Duodenal mucosa (tissue), 2 donors: ENCODE data around the gene CSTB.
A peak's percentile ranks its signal among the peaks of the same experiment; 100 is the strongest.

Experiments
- H3K27ac ChIP-seq: one replicate; pipeline ENCODE4 v1.7.0; 2013; ENCODE audit warnings: low read depth, low read length
- H3K27me3 ChIP-seq, 2 donors: one replicate each; pipeline ENCODE4 v1.7.0; 2013; ENCODE audit warnings: low read length in 2 of 2, control low read depth in 1 of 2; ENCODE audit not compliant: insufficient read depth in 2 of 2, control insufficient read depth in 1 of 2
- H3K36me3 ChIP-seq, 2 donors: one replicate each; pipeline ENCODE4 v1.7.0; 2013; ENCODE audit warnings: low read length in 2 of 2, control low read depth in 1 of 2; ENCODE audit not compliant: insufficient read depth in 2 of 2, control insufficient read depth in 1 of 2
- H3K4me1 ChIP-seq, 2 donors: one replicate each; pipeline ENCODE4 v1.7.0; 2013; ENCODE audit warnings: low read length in 2 of 2, control low read depth in 1 of 2; ENCODE audit not compliant: insufficient read depth in 2 of 2, control insufficient read depth in 1 of 2
- H3K4me3 ChIP-seq, 2 donors: one replicate each; pipeline ENCODE4 v1.7.0; 2013; ENCODE audit warnings: low read length in 2 of 2, low read depth in 1 of 2
- H3K9ac ChIP-seq, 2 donors: one replicate each; pipeline ENCODE4 v1.7.0; 2013; ENCODE audit warnings: low read length in 2 of 2, low read depth in 1 of 2
- H3K9me3 ChIP-seq, 2 donors: one replicate each; pipeline ENCODE4 v1.7.0; 2013; ENCODE audit warnings: low read length in 2 of 2, control low read depth in 1 of 2; ENCODE audit not compliant: control insufficient read depth in 1 of 2

Gene CSTB

GRCh38 chr21:43733060-43733459, 43.0 kb downstream of the CSTB start:
- H3K9ac ChIP-seq = peak overlapping the region; percentile 59 to 64
- no peaks in the 10 kb centered on the region for H3K9me3 ChIP-seq
- peaks cover 44 to 67% of the 10 kb centered on the region in 2 donors for H3K4me1 ChIP-seq
- no peak overlapping the region for H3K27ac ChIP-seq
- H3K4me3 ChIP-seq = peak overlapping the region; percentile 29 to 32
- H3K27me3 ChIP-seq = no peaks in the 10 kb centered on the region
- peaks cover 5 to 17% of the 10 kb centered on the region in 2 donors for H3K36me3 ChIP-seq

- peaks cover 0 to 13% of the 10 kb centered on the region in 2 donors for H3K36me3 ChIP-seq
- H3K27me3 ChIP-seq = no peaks in the 10 kb centered on the region
- peaks cover 51 to 72% of the 10 kb centered on the region in 2 donors for H3K4me1 ChIP-seq
- peak overlapping the region; percentile 50 to 69 for H3K9ac ChIP-seq
- no peaks in the 10 kb centered on the region for H3K9me3 ChIP-seq
- peak overlapping the region; percentile 78 for H3K27ac ChIP-seq
- peak overlapping the region; percentile 48 to 59 for H3K4me3 ChIP-seq
Observed at GRCh38 chr21:43731891-43732711, 44.0 kb downstream of the CSTB start.

- H3K27ac ChIP-seq = peak overlapping the region; percentile 78
- peaks cover 56 to 78% of the 10 kb centered on the region in 2 donors for H3K4me1 ChIP-seq
- H3K9ac ChIP-seq = peak overlapping the region; percentile 50 to 69
- peak overlapping the region; percentile 48 to 59 for H3K4me3 ChIP-seq
- peaks cover 0 to 9% of the 10 kb centered on the region in 2 donors for H3K36me3 ChIP-seq
- no peaks in the 10 kb centered on the region for H3K9me3 ChIP-seq
- no peaks in the 10 kb centered on the region for H3K27me3 ChIP-seq
Observed at GRCh38 chr21:43731476-43731875, 44.6 kb downstream of the CSTB start.

- Histone ChIP-seq H3K27ac (peak overlapping the region; percentile 73), H3K4me1 (peaks cover 55 to 71% of the 10 kb centered on the region in 2 donors), H3K4me3 (peak overlapping the region; percentile 46 to 64), H3K36me3 (peaks cover 1 to 7% of the 10 kb centered on the region in 2 donors), H3K9me3 (no peaks in the 10 kb centered on the region), H3K27me3 (no peaks in the 10 kb centered on the region), H3K9ac (peak overlapping the region; percentile 55 to 63)
Observed at GRCh38 chr21:43728467-43729390, 47.4 kb downstream of the CSTB start.

- Histone ChIP-seq H3K9ac (peak overlapping the region; percentile 54 to 63), H3K4me1 (peaks cover 49 to 65% of the 10 kb centered on the region in 2 donors), H3K4me3 (peak overlapping the region; percentile 46 to 64), H3K27ac (peak overlapping the region; percentile 73), H3K27me3 (no peaks in the 10 kb centered on the region), H3K9me3 (no peaks in the 10 kb centered on the region), H3K36me3 (peaks cover 4 to 13% of the 10 kb centered on the region in 2 donors)
Observed at GRCh38 chr21:43728154-43728466, 48.0 kb downstream of the CSTB start.

GRCh38 chr21:43727519-43728153, 48.5 kb downstream of the CSTB start:
- Histone ChIP-seq H3K4me3 (peak overlapping the region; percentile 46 to 64), H3K27ac (peak overlapping the region; percentile 73), H3K9me3 (no peaks in the 10 kb centered on the region), H3K36me3 (peaks cover 4 to 13% of the 10 kb centered on the region in 2 donors), H3K27me3 (no peaks in the 10 kb centered on the region), H3K4me1 (peaks cover 47 to 63% of the 10 kb centered on the region in 2 donors), H3K9ac (peak overlapping the region; percentile 54 to 63)

- Histone ChIP-seq H3K27me3 (no peaks in the 10 kb centered on the region), H3K4me3 (peak overlapping the region in 1 of 2 donors; percentile 46), H3K4me1 (peaks cover 48 to 61% of the 10 kb centered on the region in 2 donors), H3K27ac (peak overlapping the region; percentile 73), H3K9me3 (no peaks in the 10 kb centered on the region), H3K9ac (peak overlapping the region in 1 of 2 donors; percentile 54), H3K36me3 (peaks cover 4 to 13% of the 10 kb centered on the region in 2 donors)
Observed at GRCh38 chr21:43726686-43727518, 49.2 kb downstream of the CSTB start.
